ENCODE measurements around the gene MUC5AC. TPM values are rescaled to one million over a fixed set of nuclear protein-coding genes. Genes with fewer than 3 reads are reported as not detected.

Gene MUC5AC
- total RNA-seq, 1 donor from 2014 or later: under 0.01 TPM

GRCh38 chr11:1227551-1228100 is 69.9 kb downstream of the MUC5AC start:
- Histone ChIP-seq H3K9me3 (ENCODE audit: control insufficient read depth in 3 of 3, low read length in 3 of 3) (no peaks in the 10 kb centered on the region), H3K36me3 (ENCODE audit: control insufficient read depth in 3 of 3, insufficient read depth in 3 of 3, low read length in 3 of 3) (no peaks in the 10 kb centered on the region), H3K4me3 (ENCODE audit: low read length in 3 of 3) (no peak overlapping the region), H3K27ac (ENCODE audit: low read depth, low read length) (no peak overlapping the region), H3K4me1 (ENCODE audit: control insufficient read depth in 3 of 3, insufficient read depth in 3 of 3, low read length in 3 of 3) (no peaks in the 10 kb centered on the region), H3K27me3 (ENCODE audit: control insufficient read depth in 3 of 3, insufficient read depth in 3 of 3, low read length in 3 of 3) (peaks cover 30 to 61% (median 60%) of the 10 kb centered on the region in 3 donors), H3K9ac (ENCODE audit: low read depth in 1 of 3, low read length in 3 of 3) (no peak overlapping the region)

DNA sequence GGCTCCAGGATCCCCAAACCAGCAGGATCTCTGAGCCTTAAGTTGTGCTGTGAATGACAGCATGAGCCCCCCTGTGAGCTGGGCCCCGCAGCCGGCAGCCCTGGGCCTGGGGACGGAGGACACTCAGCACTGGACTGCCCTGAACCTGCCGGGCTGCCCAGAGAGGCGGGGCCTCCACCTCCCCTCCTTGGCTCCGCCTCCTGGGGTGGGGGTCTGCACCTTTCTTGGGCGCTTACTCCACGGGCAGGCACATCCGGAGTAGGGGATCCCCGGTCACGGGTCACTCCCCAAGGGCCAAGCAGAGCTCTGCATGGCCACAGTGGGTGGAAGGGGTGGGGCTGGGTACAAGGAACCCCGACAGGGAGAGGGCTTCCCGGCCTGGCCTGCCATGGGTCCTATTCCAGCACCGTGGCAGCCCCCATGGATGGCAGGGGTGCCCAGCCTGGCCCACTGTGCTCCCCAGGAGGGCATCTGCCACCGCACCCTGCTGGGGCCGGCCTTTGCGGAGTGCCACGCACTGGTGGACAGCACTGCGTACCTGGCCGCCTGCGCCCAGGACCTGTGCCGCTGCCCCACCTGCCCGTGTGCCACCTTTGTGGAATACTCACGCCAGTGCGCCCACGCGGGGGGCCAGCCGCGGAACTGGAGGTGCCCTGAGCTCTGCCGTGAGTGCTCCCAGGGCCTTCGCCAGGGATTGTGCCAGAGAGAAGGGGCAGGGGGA is 70.5 kb downstream of the MUC5AC start:
- H3K27me3 ChIP-seq (ENCODE audit: control insufficient read depth in 3 of 3, insufficient read depth in 3 of 3, low read length in 3 of 3): peaks cover 28 to 60% (median 60%) of the 10 kb centered on the region in 3 donors
- H3K36me3 ChIP-seq (ENCODE audit: control insufficient read depth in 3 of 3, insufficient read depth in 3 of 3, low read length in 3 of 3): no peaks in the 10 kb centered on the region
- no peaks in the 10 kb centered on the region for H3K9me3 ChIP-seq (ENCODE audit: control insufficient read depth in 3 of 3, low read length in 3 of 3)
- H3K27ac ChIP-seq (ENCODE audit: low read depth, low read length): no peak overlapping the region
- no peaks in the 10 kb centered on the region for H3K4me1 ChIP-seq (ENCODE audit: control insufficient read depth in 3 of 3, insufficient read depth in 3 of 3, low read length in 3 of 3)
- H3K9ac ChIP-seq (ENCODE audit: low read depth in 1 of 3, low read length in 3 of 3): no peak overlapping the region
- H3K4me3 ChIP-seq (ENCODE audit: low read length in 3 of 3): no peak overlapping the region

GRCh38 chr11:1228921-1229451 is 71.2 kb downstream of the MUC5AC start:
- peaks cover 26 to 58% (median 56%) of the 10 kb centered on the region in 3 donors for H3K27me3 ChIP-seq (ENCODE audit: control insufficient read depth in 3 of 3, insufficient read depth in 3 of 3, low read length in 3 of 3)
- H3K27ac ChIP-seq (ENCODE audit: low read depth, low read length): no peak overlapping the region
- H3K4me3 ChIP-seq (ENCODE audit: low read length in 3 of 3): no peak overlapping the region
- no peak overlapping the region for H3K9ac ChIP-seq (ENCODE audit: low read depth in 1 of 3, low read length in 3 of 3)
- H3K4me1 ChIP-seq (ENCODE audit: control insufficient read depth in 3 of 3, insufficient read depth in 3 of 3, low read length in 3 of 3): no peaks in the 10 kb centered on the region
- H3K9me3 ChIP-seq (ENCODE audit: control insufficient read depth in 3 of 3, low read length in 3 of 3): no peaks in the 10 kb centered on the region
- H3K36me3 ChIP-seq (ENCODE audit: control insufficient read depth in 3 of 3, insufficient read depth in 3 of 3, low read length in 3 of 3): no peaks in the 10 kb centered on the region

GRCh38 chr11:1229471-1230120 is 71.8 kb downstream of the MUC5AC start:
- Histone ChIP-seq H3K4me3 (ENCODE audit: low read length in 3 of 3) (no peak overlapping the region), H3K27me3 (ENCODE audit: control insufficient read depth in 3 of 3, insufficient read depth in 3 of 3, low read length in 3 of 3) (peaks cover 24 to 55% (median 53%) of the 10 kb centered on the region in 3 donors), H3K9me3 (ENCODE audit: control insufficient read depth in 3 of 3, low read length in 3 of 3) (no peaks in the 10 kb centered on the region), H3K27ac (ENCODE audit: low read depth, low read length) (no peak overlapping the region), H3K36me3 (ENCODE audit: control insufficient read depth in 3 of 3, insufficient read depth in 3 of 3, low read length in 3 of 3) (no peaks in the 10 kb centered on the region), H3K4me1 (ENCODE audit: control insufficient read depth in 3 of 3, insufficient read depth in 3 of 3, low read length in 3 of 3) (no peaks in the 10 kb centered on the region), H3K9ac (ENCODE audit: low read depth in 1 of 3, low read length in 3 of 3) (no peak overlapping the region)

GRCh38 chr11:1230121-1230455 is 72.3 kb downstream of the MUC5AC start:
- no peak overlapping the region for H3K4me3 ChIP-seq (ENCODE audit: low read length in 3 of 3)
- H3K27ac ChIP-seq (ENCODE audit: low read depth, low read length): no peak overlapping the region
- no peaks in the 10 kb centered on the region for H3K4me1 ChIP-seq (ENCODE audit: control insufficient read depth in 3 of 3, insufficient read depth in 3 of 3, low read length in 3 of 3)
- no peak overlapping the region for H3K9ac ChIP-seq (ENCODE audit: low read depth in 1 of 3, low read length in 3 of 3)
- peaks cover 24 to 53% (median 50%) of the 10 kb centered on the region in 3 donors for H3K27me3 ChIP-seq (ENCODE audit: control insufficient read depth in 3 of 3, insufficient read depth in 3 of 3, low read length in 3 of 3)
- H3K36me3 ChIP-seq (ENCODE audit: control insufficient read depth in 3 of 3, insufficient read depth in 3 of 3, low read length in 3 of 3): no peaks in the 10 kb centered on the region
- no peaks in the 10 kb centered on the region for H3K9me3 ChIP-seq (ENCODE audit: control insufficient read depth in 3 of 3, low read length in 3 of 3)

- H3K4me1 ChIP-seq (ENCODE audit: control insufficient read depth in 3 of 3, insufficient read depth in 3 of 3, low read length in 3 of 3): no peaks in the 10 kb centered on the region
- H3K27ac ChIP-seq (ENCODE audit: low read depth, low read length): no peak overlapping the region
- no peaks in the 10 kb centered on the region for H3K9me3 ChIP-seq (ENCODE audit: control insufficient read depth in 3 of 3, low read length in 3 of 3)
- H3K4me3 ChIP-seq (ENCODE audit: low read length in 3 of 3): no peak overlapping the region
- H3K9ac ChIP-seq (ENCODE audit: low read depth in 1 of 3, low read length in 3 of 3): no peak overlapping the region
- H3K36me3 ChIP-seq (ENCODE audit: control insufficient read depth in 3 of 3, insufficient read depth in 3 of 3, low read length in 3 of 3): no peaks in the 10 kb centered on the region
- H3K27me3 ChIP-seq (ENCODE audit: control insufficient read depth in 3 of 3, insufficient read depth in 3 of 3, low read length in 3 of 3): peaks cover 19 to 52% (median 44%) of the 10 kb centered on the region in 3 donors
Measured at GRCh38 chr11:1230456-1231395, 73.0 kb downstream of the MUC5AC start.

DNA sequence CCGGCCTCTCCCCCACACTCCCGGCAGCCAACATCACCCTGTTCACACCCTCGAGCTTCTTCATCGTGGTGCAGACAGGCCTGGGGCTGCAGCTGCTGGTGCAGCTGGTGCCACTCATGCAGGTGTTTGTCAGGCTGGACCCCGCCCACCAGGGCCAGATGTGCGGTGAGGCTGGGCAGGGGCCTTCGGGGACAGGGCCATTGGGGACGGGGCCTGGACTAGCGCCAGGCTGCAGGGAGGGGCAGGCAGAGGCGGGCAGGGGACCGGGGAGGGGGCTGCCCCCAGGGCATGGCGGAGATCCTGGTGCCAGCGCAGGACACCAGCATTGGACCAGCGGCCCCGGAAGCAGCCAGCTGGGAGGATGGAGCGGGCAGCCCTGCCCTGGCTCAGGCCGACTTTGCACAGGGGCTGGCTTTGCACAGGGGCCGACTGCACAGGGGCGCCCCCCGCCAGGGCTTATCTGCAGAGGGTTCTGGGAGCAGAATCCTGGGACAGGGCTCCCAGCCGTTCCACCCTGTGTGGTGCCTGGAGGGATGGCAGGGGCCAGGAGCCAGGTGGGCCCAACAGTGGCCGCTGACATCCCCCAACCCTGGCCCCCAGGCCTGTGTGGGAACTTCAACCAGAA is 73.8 kb downstream of the MUC5AC start:
- Histone ChIP-seq H3K9ac (ENCODE audit: low read depth in 1 of 3, low read length in 3 of 3) (no peak overlapping the region), H3K4me1 (ENCODE audit: control insufficient read depth in 3 of 3, insufficient read depth in 3 of 3, low read length in 3 of 3) (no peaks in the 10 kb centered on the region), H3K4me3 (ENCODE audit: low read length in 3 of 3) (no peak overlapping the region), H3K9me3 (ENCODE audit: control insufficient read depth in 3 of 3, low read length in 3 of 3) (no peaks in the 10 kb centered on the region), H3K27me3 (ENCODE audit: control insufficient read depth in 3 of 3, insufficient read depth in 3 of 3, low read length in 3 of 3) (peaks cover 16 to 44% (median 44%) of the 10 kb centered on the region in 3 donors), H3K27ac (ENCODE audit: low read depth, low read length) (no peak overlapping the region), H3K36me3 (ENCODE audit: control insufficient read depth in 3 of 3, insufficient read depth in 3 of 3, low read length in 3 of 3) (no peaks in the 10 kb centered on the region)

DNA sequence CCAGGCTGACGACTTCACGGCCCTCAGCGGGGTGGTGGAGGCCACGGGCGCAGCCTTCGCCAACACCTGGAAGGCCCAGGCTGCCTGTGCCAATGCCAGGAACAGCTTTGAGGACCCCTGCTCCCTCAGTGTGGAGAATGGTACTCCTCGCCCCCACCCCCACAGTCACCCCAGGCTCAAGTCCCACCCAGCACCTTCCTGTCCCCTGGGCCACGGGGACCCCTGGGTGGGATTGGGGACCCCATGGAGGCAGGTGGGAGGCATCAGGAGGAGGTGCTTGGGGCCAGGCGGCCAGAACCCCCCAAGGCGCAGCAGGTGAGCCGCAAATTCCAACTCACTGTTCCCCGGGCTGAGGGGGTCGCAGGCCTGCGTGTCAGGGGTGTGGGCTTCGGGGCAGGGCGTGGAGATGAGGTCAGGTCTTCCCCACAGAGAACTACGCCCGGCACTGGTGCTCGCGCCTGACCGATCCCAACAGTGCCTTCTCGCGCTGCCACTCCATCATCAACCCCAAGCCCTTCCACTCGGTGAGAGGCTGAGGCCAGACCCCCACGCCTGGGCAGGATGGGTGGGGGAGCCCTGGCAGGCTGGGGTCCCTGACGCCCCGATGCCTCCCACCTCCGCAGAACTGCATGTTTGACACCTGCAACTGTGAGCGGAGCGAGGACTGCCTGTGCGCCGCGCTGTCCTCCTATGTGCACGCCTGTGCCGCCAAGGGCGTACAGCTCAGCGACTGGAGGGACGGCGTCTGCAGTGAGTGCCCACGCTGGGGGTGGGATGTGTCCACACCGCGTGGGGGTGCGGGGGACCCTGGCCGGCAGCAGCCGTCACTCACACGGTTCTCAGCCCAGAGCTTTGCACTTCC is 74.5 kb downstream of the MUC5AC start:
- Histone ChIP-seq H3K36me3 (ENCODE audit: control insufficient read depth in 3 of 3, insufficient read depth in 3 of 3, low read length in 3 of 3) (no peaks in the 10 kb centered on the region), H3K9ac (ENCODE audit: low read depth in 1 of 3, low read length in 3 of 3) (no peak overlapping the region), H3K27me3 (ENCODE audit: control insufficient read depth in 3 of 3, insufficient read depth in 3 of 3, low read length in 3 of 3) (peaks cover 16 to 42% (median 41%) of the 10 kb centered on the region in 3 donors), H3K27ac (ENCODE audit: low read depth, low read length) (no peak overlapping the region), H3K4me1 (ENCODE audit: control insufficient read depth in 3 of 3, insufficient read depth in 3 of 3, low read length in 3 of 3) (no peaks in the 10 kb centered on the region), H3K9me3 (ENCODE audit: control insufficient read depth in 3 of 3, low read length in 3 of 3) (no peaks in the 10 kb centered on the region), H3K4me3 (ENCODE audit: low read length in 3 of 3) (no peak overlapping the region)

Data from skeletal muscle tissue (tissue), 4 donors.